IPS-18a (cell line): ENCODE data around the gene ALX3.

Experiments
- H3K27ac ChIP-seq: one replicate; pipeline ENCODE4 v1.5.1; 2013; ENCODE audit warnings: low read length
- H3K27me3 ChIP-seq: one replicate; pipeline ENCODE4 v1.6.1; 2013; ENCODE audit warnings: mild to moderate bottlenecking, low read length; ENCODE audit not compliant: control insufficient read depth, insufficient read depth
- H3K36me3 ChIP-seq: one replicate; pipeline ENCODE4 v1.6.1; 2013; ENCODE audit warnings: low read depth, low read length; ENCODE audit not compliant: control insufficient read depth
- H3K4me1 ChIP-seq: one replicate; pipeline ENCODE4 v1.6.1; 2013; ENCODE audit warnings: low read depth, low read length; ENCODE audit not compliant: control insufficient read depth
- H3K4me3 ChIP-seq: one replicate; pipeline ENCODE4 v1.5.1; 2013; ENCODE audit warnings: low read length
- H3K9ac ChIP-seq: one replicate; pipeline ENCODE4 v1.6.1; 2013; ENCODE audit warnings: mild to moderate bottlenecking, low read length, moderate library complexity
- H3K9me3 ChIP-seq: one replicate; pipeline ENCODE4 v1.6.1; 2013; ENCODE audit warnings: low read depth, low read length; ENCODE audit not compliant: control insufficient read depth

Gene ALX3

DNA sequence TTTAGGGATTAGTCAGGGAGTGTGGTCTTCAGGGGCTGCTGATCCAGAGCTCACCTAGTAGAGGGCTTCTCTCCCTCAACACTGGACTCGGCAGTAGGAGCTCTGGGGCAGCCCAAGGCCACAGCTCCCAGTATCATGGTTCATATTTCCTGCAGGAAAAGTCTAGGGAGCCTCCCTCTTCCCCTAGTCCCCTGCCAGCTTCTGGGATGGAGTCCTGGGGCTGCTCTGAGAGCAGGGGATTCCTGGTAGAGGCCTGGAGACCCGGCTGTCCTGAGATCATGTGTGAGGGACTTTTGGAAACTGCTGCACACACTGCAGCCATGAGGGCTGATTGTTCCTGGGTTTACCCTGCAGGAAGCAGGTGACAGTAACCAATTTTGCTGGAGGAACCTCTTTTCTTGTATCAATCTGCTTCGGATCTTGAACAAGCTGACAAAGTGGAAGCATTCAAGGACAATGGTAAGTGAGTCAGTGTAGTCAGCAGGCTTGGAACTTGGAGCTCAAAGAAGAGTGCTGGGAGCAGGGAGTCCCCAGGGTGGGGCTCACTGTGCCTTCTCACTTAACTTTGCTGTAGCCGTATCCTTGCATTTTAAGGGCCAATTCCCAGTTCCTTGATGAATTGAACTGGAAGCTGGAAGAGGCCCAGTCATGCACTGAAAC is 19.7 kb downstream of the ALX3 start:
- no peaks in the 10 kb centered on the region for H3K27me3 ChIP-seq
- no peaks in the 10 kb centered on the region for H3K4me1 ChIP-seq
- H3K9ac ChIP-seq = no peak overlapping the region
- peaks cover 97% of the 10 kb centered on the region for H3K36me3 ChIP-seq
- no peak overlapping the region for H3K27ac ChIP-seq
- no peaks in the 10 kb centered on the region for H3K9me3 ChIP-seq
- no peak overlapping the region for H3K4me3 ChIP-seq

DNA sequence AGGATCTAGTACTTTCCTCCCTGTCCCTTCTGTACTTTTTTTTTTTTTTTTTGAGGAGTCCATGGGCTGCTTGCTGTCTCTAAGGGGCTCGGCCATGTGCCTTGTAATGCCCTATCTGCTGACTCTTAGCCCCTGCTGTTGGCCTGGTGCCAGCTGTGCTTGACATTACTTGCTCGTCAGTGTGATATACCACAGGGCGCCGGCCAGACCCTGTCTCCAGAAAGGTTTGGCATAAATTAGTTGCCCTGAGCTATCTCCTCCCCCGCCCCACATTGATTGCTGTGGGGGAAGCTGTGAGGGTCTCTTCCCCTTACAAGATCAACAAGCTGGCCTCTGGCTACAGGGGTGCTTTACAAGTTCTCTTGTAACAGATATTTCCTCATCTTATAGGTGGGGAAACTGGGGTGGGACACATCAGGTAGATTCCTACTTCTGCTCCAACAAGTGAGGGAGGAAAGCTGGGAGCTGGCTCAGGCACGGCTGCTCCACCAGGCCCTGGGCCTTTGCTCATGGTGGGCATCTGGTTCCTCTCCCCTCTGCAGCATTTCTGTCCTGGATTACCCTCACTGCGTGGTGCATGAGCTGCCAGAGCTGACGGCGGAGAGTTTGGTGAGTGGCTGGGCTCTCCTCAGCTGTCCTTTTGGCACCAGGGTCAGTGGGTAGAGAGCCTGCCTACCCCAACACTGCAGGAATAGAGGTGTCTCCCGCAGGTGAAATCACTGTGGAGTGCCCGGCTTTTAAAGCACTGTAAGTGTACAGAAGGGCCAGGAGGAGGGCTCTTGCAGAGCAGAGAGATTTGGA is 20.5 kb downstream of the ALX3 start:
- Histone ChIP-seq H3K36me3 (peaks cover 97% of the 10 kb centered on the region), H3K4me1 (no peaks in the 10 kb centered on the region), H3K27ac (no peak overlapping the region), H3K9me3 (no peaks in the 10 kb centered on the region), H3K4me3 (no peak overlapping the region), H3K9ac (no peak overlapping the region), H3K27me3 (no peaks in the 10 kb centered on the region)

DNA sequence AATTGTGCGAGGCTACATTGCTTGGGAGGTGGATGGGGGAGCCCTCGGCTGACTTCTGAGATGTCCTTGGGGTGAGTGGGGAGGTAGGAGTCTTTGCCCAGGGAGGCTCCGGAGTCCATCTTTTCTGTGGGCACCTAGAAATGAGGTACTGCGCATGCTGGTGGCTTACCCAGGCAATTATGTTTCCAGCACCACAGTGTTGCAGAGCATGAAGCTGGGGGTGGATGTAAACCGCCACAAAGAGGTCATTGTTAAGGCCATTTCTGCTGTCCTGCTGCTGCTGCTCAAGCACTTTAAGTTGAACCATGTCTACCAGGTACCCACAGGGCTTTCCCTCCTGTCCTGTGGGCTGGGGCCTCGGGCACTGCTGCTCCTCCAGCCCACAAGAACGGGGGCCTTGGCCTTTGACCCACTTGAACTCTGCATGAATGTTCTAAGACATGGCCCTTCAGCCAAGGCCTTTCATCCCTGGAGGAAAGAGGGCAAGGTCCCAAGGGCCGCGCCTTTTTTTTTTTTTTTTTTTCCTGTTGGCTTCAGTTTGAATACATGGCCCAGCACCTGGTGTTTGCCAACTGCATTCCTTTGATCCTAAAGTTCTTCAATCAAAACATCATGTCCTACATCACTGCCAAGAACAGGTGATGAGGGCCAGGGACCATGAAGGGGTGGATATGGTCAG is 21.4 kb downstream of the ALX3 start:
- Histone ChIP-seq H3K36me3 (peaks cover 97% of the 10 kb centered on the region), H3K9me3 (no peaks in the 10 kb centered on the region)

DNA sequence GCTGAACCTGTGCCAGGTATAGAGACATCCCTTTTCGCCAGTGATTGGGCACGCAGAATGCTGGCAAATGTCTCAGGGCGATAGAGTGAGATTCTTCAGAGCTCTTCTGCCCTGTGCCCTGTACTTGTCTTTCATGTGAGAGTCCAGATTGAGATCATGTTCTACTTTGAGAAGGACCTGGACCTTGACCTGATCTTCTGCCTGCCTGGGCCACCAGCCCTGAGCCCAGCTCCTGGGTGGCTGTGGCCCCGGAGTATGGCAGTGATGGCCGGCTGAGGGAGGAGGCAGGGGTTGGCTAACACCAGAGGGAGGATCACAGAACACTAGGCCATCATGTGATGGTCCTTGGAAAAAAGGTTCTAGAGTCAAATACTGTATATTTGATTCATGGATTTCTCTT is 22.2 kb downstream of the ALX3 start:
- Histone ChIP-seq H3K4me3 (no peak overlapping the region), H3K27ac (no peak overlapping the region), H3K9ac (no peak overlapping the region), H3K36me3 (peaks cover 99% of the 10 kb centered on the region), H3K9me3 (no peaks in the 10 kb centered on the region), H3K4me1 (no peaks in the 10 kb centered on the region), H3K27me3 (no peaks in the 10 kb centered on the region)

More for the DNA sequence above, 21.4 kb downstream of the ALX3 start:
- Histone ChIP-seq H3K4me3 (no peak overlapping the region), H3K4me1 (no peaks in the 10 kb centered on the region), H3K27me3 (no peaks in the 10 kb centered on the region), H3K27ac (no peak overlapping the region), H3K9ac (no peak overlapping the region)

DNA sequence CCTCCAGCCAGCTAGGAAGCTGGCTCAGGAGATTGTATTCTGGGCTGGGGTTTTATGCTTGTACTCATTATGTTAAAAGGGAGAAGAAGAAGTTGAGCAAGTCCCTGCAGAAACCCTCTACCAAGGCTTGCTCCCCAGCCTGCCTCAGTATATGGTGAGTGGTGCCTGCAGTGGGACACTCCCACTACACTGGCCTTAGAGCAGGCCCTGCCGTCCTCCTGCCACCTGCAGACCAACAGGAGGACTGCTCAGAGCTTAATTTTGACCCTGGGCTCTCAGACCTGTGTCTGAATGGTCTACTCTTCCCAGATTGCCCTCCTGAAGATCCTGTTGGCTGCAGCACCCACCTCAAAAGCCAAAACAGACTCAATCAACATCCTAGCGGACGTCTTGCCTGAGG is 23.0 kb downstream of the ALX3 start:
- Histone ChIP-seq H3K36me3 (peaks cover 99% of the 10 kb centered on the region), H3K9ac (no peak overlapping the region), H3K4me3 (no peak overlapping the region), H3K27ac (no peak overlapping the region), H3K27me3 (no peaks in the 10 kb centered on the region), H3K4me1 (no peaks in the 10 kb centered on the region), H3K9me3 (no peaks in the 10 kb centered on the region)

DNA sequence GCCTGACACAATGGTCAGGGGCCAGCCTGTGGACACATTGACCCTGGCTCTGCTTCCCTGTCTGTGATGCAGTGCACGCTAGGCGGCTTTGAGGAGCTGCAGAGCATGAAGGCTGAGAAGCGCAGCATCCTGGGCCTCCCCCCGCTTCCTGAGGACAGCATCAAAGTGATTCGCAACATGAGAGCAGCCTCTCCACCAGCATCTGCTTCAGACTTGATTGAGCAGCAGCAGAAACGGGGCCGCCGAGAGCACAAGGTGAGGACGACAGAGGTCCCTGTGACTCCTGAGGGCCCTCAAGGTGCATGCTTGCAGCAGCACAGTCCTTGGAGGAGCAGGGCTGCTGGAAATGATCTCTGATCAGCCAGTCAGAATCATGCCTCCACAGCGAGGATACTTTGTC is 27.5 kb downstream of the ALX3 start:
- Histone ChIP-seq H3K27me3 (no peaks in the 10 kb centered on the region), H3K27ac (no peak overlapping the region), H3K4me3 (no peak overlapping the region), H3K36me3 (peaks cover 96% of the 10 kb centered on the region), H3K4me1 (no peaks in the 10 kb centered on the region), H3K9me3 (no peaks in the 10 kb centered on the region), H3K9ac (no peak overlapping the region)

DNA sequence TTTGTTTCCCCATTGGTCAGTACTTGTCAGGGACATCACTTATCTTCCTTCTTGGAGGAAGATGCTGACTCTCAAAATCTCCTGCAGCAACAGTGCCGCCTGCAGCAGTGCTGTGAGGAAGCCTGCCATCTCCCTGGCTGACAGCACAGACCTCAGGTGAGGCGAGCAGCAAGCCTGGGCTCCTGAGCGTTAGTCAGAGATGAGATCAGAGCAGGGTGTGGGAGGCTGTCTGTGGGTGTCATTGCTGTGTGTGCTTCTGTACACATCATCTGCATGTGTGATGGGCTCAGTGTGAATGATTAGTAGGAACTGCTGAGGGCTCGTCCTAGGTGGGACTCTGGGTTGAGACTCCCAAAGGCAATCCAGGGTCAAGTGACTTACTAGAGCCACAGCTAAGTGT is 29.9 kb downstream of the ALX3 start:
- H3K27ac ChIP-seq = no peak overlapping the region
- H3K9ac ChIP-seq = no peak overlapping the region
- H3K36me3 ChIP-seq = peaks cover 80% of the 10 kb centered on the region
- H3K9me3 ChIP-seq = no peaks in the 10 kb centered on the region
- no peaks in the 10 kb centered on the region for H3K27me3 ChIP-seq
- H3K4me1 ChIP-seq = peaks cover 4% of the 10 kb centered on the region
- no peak overlapping the region for H3K4me3 ChIP-seq

DNA sequence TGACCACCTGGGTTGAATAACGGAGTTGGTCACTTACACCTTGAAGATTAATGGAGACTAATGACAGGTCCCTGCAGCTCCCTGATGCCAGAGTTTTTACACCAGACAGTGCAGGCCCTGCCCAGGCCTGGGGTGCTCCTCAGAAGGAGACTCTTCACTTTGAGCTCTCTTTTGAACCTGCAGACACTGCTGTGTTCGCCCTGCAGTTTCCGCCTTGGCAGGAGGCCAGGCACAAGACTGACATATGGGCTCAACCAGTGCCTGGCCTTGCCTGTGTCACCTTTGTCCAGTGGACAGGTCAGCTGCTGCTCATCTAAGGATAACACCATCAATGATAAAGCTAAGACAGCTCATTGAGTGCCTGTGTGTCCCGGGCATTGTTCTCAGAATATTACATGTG is 30.8 kb downstream of the ALX3 start:
- no peak overlapping the region for H3K9ac ChIP-seq
- no peaks in the 10 kb centered on the region for H3K9me3 ChIP-seq
- H3K36me3 ChIP-seq = peaks cover 71% of the 10 kb centered on the region
- H3K4me1 ChIP-seq = peaks cover 7% of the 10 kb centered on the region
- no peak overlapping the region for H3K27ac ChIP-seq
- no peaks in the 10 kb centered on the region for H3K27me3 ChIP-seq
- no peak overlapping the region for H3K4me3 ChIP-seq

DNA sequence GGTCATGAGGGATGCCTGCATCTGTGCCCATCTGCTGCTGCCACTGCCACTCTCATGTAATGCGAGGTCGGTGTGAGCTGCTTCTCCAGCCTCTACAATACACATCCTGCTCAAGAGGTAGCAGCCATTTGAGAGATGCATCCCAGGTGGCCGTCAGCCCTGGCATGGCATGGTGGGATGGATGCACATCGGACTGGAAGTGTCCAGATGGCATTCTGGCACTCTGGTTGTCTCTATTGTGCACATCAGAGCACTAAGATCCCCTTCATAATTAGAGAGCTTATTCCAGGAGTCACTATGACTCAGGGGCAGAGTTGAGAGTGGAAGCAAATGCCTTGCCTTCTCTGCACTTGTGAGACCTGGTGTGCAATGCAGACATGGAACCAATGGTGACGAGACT is 32.2 kb downstream of the ALX3 start:
- Histone ChIP-seq H3K4me1 (peaks cover 7% of the 10 kb centered on the region), H3K4me3 (no peak overlapping the region), H3K9ac (no peak overlapping the region), H3K27me3 (no peaks in the 10 kb centered on the region), H3K36me3 (peaks cover 58% of the 10 kb centered on the region), H3K9me3 (no peaks in the 10 kb centered on the region), H3K27ac (no peak overlapping the region)

DNA sequence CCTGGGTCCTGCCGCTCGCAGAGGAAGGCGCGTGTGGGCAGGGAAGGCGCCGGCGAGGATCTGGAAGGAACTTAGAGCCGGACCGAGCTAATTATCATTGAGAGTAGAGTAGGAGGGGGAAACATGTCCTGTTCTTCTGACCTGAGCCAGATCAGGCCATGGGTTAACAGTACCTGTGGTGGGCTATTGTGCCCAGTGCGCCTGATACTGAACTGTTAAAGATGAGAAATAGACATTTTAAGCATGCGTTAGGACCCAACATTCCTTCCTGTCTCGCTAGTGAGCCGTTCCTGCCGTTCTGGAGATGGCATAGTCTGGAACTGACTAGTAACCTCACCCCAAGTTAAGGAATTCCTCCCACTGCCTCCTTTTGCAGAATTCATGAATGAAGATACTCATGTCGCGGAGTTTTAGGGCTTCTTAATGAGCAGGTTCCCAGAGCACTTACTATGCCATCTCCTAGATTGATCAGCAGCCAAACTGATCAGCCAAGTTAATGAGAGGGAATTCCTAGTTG is 35.2 kb downstream of the ALX3 start:
- Histone ChIP-seq H3K9ac (peak overlapping the region; percentile 88), H3K4me1 (peaks cover 15% of the 10 kb centered on the region), H3K4me3 (peak overlapping the region; percentile 76), H3K27me3 (no peaks in the 10 kb centered on the region), H3K36me3 (peaks cover 28% of the 10 kb centered on the region), H3K9me3 (no peaks in the 10 kb centered on the region), H3K27ac (no peak overlapping the region)

DNA sequence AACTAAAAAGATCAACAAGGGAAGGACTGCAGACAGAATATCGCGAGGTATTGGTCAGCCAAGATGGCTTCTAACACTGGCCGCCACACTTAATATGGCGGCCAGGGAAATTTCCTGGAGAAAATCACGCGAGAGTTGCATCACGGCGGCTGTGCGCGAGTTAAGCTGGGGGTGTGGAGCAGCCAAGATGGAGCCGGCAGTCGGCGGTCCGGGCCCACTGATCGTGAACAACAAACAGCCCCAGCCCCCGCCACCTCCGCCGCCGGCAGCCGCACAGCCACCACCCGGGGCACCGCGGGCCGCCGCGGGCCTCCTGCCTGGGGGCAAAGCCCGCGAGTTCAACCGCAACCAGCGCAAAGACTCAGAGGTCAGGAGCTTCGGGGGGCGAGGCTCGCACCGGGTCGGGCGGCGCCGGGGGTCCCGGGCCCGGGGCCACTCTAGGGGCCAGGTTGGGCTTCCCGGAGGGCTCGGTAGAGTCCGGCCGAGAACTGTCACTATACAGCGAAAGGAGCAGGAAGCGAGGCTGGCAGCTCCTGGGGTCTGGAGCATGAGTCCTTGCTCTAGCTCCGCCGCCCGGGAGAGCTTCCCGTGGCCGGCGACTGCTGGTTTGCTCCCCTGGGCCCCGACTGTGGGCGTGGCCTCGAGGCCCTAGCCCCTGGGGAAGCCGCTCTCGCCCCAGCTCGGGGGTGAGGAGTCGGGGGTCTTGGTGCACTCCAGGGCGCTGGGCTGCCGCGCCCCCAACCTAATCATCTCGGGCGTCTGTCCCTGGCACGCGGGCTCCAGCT is 35.8 kb downstream of the ALX3 start, which contains the start of gene STRIP1:
TSS of gene STRIP1 (plus strand) at position 174 of the 785 bp plus-strand sequence. CDS start at position 188, 14 bp downstream.
- peaks cover 24% of the 10 kb centered on the region for H3K36me3 ChIP-seq
- peak within 1 kb of the TSS; percentile 76 for H3K4me3 ChIP-seq
- peak within 1 kb of the TSS; percentile 88 for H3K9ac ChIP-seq
- H3K27ac ChIP-seq = peak within 1 kb of the TSS; percentile 46
- H3K4me1 ChIP-seq = peaks cover 19% of the 10 kb centered on the region
- H3K27me3 ChIP-seq = no peaks in the 10 kb centered on the region
- H3K9me3 ChIP-seq = no peaks in the 10 kb centered on the region
